GM12865 (cell line): Measurements from ENCODE around the gene SATB1.

Experiments used
- DNase-seq: peaks from one replicate; pipeline ENCODE4 v3.0.0; 2010; ENCODE audit warnings: low read depth
- H3K4me3 ChIP-seq: 2 replicates; pipeline ENCODE4 v1.5.1; 2011; ENCODE audit warnings: mild to moderate bottlenecking, low read depth, low read length, control low read depth
- CTCF ChIP-seq: IDR thresholded peaks from 2 replicates; pipeline ENCODE4 v1.5.1; 2011; ENCODE audit warnings: low read length, control low read depth, low read depth, inconsistent platforms; ENCODE audit not compliant: insufficient read depth; ENCODE audit errors: missing control alignments

Gene SATB1

GRCh38 chr3:18422972-18423371, 2.2 kb downstream of the SATB1 start:
- DNase-seq, result no peak

DNA sequence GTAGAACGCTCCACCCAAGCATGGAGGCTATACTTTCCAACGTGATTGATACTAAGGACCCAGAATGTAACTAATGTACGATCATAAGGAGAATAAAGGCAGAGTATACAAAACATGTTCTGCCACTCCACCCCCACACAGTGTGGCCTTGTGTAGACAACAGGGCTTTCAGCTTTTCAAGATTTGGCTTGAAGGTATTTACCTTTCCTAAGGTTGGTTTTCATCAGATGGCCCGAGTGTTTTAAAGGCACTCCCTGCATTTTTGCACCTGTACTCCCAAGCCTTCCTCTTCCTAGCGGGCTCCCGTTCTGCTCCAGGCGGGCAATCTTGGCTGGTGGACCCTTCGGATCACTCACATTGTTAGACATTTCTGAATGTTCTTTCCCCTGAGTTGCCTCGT, 4.6 kb downstream of the SATB1 start:
- no peak overlapping the region for H3K4me3 ChIP-seq
- no peak for DNase-seq
- TF ChIP-seq CTCF, result no peak

More at GRCh38 chr3:18422972-18423371, 2.2 kb downstream of the SATB1 start:
- TF ChIP-seq CTCF, result no peak
- H3K4me3 ChIP-seq, result no peak overlapping the region

DNA sequence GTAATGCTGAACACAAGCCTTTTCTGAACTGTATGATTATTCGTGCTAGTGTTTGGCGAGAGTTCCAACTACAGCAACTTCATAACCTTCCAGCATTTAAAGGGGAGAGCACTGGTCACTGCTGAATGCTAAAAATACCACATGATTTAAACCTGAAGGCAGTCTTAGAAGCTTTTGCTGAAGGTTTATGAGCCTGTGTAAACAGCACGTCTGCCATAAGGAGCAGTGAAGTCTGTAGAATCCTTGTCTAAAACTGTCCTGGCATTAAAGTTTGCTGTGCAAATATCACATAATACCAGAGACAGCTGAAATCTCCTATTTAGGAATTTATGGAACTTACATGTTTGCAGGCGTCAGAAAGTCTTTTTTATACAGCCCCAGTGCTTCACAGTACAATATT, 5.9 kb downstream of the SATB1 start:
- no peak overlapping the region for H3K4me3 ChIP-seq
- DNase-seq, result no peak
- TF ChIP-seq CTCF, result no peak

GRCh38 chr3:18417904-18418572, 7.1 kb downstream of the SATB1 start:
- no peak overlapping the region for H3K4me3 ChIP-seq

DNA sequence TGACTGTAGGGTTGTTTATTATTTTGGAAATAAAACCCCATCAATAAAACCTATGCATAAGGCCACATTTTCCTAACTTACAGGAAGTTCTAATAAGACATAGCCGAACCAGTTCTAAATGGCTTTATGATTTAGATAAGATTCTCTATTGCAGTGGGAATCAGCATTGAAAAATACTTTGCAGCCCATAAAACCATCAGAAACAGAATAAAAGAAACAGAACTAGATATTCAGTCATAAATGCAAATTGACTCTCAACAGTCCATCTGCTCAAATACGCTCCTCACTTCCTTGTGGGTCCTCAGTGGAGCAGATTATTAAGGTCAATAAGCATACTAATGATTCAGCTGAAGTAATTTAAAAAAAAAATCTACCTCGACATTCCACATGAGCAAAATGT, 8.8 kb downstream of the SATB1 start:
- no peak for TF ChIP-seq CTCF
- H3K4me3 ChIP-seq, result no peak overlapping the region
- no peak for DNase-seq

More at GRCh38 chr3:18417904-18418572, 7.1 kb downstream of the SATB1 start:
- DNase-seq, result no peak
- no peak for TF ChIP-seq CTCF

GRCh38 chr3:18415839-18416238, 9.3 kb downstream of the SATB1 start:
- DNase-seq, result no peak
- H3K4me3 ChIP-seq, result no peak overlapping the region

More at GRCh38 chr3:18415839-18416238, 9.3 kb downstream of the SATB1 start:
- no peak for TF ChIP-seq CTCF
